Measurements from ENCODE around the gene NUDT15. TPM values are rescaled to one million over a fixed set of nuclear protein-coding genes. Genes with fewer than 3 reads are reported as not detected.

Gene NUDT15
- total and polyA plus RNA-seq, 2 donors from 2014 or later: 11.9 to 19.7 TPM

GRCh38 chr13:48014359-48014758, 23.2 kb upstream of the NUDT15 start:
- no peak overlapping the region for H3K9ac ChIP-seq (ENCODE audit: low read length in 3 of 3)
- no peak overlapping the region for H3K27ac ChIP-seq (ENCODE audit: low read depth in 2 of 2, low read length in 2 of 2)
- H3K4me3 ChIP-seq (ENCODE audit: low read length in 3 of 3): no peak overlapping the region
- no peaks in the 10 kb centered on the region for H3K36me3 ChIP-seq (ENCODE audit: control insufficient read depth in 2 of 3, insufficient read depth in 3 of 3, low read length in 3 of 3)
- H3K9me3 ChIP-seq (ENCODE audit: control insufficient read depth in 2 of 3, insufficient read depth in 1 of 3, low read length in 3 of 3): no peaks in the 10 kb centered on the region
- intact Hi-C loops (cut with DNase I): no loop called here
- H3K27me3 ChIP-seq (ENCODE audit: control insufficient read depth, insufficient read depth, low read length): no peaks in the 10 kb centered on the region
- FAIRE-seq: no peak
- no peak for DNase-seq
- H3K4me1 ChIP-seq (ENCODE audit: control insufficient read depth in 2 of 3, insufficient read depth in 2 of 3, low read depth in 1 of 3, low read length in 3 of 3): no peaks in the 10 kb centered on the region
- TF ChIP-seq, protein P1, sequence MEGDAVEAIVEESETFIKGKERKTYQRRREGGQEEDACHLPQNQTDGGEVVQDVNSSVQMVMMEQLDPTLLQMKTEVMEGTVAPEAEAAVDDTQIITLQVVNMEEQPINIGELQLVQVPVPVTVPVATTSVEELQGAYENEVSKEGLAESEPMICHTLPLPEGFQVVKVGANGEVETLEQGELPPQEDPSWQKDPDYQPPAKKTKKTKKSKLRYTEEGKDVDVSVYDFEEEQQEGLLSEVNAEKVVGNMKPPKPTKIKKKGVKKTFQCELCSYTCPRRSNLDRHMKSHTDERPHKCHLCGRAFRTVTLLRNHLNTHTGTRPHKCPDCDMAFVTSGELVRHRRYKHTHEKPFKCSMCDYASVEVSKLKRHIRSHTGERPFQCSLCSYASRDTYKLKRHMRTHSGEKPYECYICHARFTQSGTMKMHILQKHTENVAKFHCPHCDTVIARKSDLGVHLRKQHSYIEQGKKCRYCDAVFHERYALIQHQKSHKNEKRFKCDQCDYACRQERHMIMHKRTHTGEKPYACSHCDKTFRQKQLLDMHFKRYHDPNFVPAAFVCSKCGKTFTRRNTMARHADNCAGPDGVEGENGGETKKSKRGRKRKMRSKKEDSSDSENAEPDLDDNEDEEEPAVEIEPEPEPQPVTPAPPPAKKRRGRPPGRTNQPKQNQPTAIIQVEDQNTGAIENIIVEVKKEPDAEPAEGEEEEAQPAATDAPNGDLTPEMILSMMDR (IDR thresholded peaks at IDR 0.05; ENCODE audit: borderline replicate concordance, extremely low read depth, insufficient read depth): no peak

DNA sequence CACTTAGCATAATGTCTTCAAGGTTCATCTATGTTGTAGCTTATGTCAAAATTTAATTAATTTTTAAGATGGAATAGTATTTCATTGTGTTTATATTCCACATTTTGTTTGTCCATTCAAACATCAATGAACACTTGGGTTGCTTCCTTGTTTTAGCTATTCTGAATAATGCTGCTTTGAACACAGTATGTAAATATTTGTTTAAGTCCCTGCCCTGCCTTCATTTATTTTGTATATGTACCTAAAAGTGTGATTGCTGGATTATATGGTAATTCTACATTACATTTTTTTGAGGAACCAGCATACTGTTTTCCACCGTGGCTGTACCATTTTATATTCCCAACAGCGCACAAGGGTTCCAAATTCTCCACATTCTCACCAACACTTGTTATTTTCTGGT, 18.9 kb upstream of the NUDT15 start:
- TF ChIP-seq, protein P1 (IDR thresholded peaks at IDR 0.05; ENCODE audit: borderline replicate concordance, extremely low read depth, insufficient read depth): no peak
- Histone ChIP-seq H3K9ac (ENCODE audit: low read length in 3 of 3) (no peak overlapping the region), H3K27me3 (ENCODE audit: control insufficient read depth, insufficient read depth, low read length) (no peaks in the 10 kb centered on the region), H3K9me3 (ENCODE audit: control insufficient read depth in 2 of 3, insufficient read depth in 1 of 3, low read length in 3 of 3) (no peaks in the 10 kb centered on the region), H3K27ac (ENCODE audit: low read depth in 2 of 2, low read length in 2 of 2) (no peak overlapping the region), H3K36me3 (ENCODE audit: control insufficient read depth in 2 of 3, insufficient read depth in 3 of 3, low read length in 3 of 3) (no peaks in the 10 kb centered on the region), H3K4me1 (ENCODE audit: control insufficient read depth in 2 of 3, insufficient read depth in 2 of 3, low read depth in 1 of 3, low read length in 3 of 3) (no peaks in the 10 kb centered on the region), H3K4me3 (ENCODE audit: low read length in 3 of 3) (no peak overlapping the region)
- FAIRE-seq: no peak
- DNase-seq: no peak
- intact Hi-C loops (cut with DNase I): no loop called here

- Histone ChIP-seq H3K9ac (ENCODE audit: low read length in 3 of 3) (no peak overlapping the region), H3K4me3 (ENCODE audit: low read length in 3 of 3) (no peak overlapping the region), H3K9me3 (ENCODE audit: control insufficient read depth in 2 of 3, insufficient read depth in 1 of 3, low read length in 3 of 3) (no peaks in the 10 kb centered on the region), H3K36me3 (ENCODE audit: control insufficient read depth in 2 of 3, insufficient read depth in 3 of 3, low read length in 3 of 3) (no peaks in the 10 kb centered on the region), H3K27me3 (ENCODE audit: control insufficient read depth, insufficient read depth, low read length) (no peaks in the 10 kb centered on the region), H3K27ac (ENCODE audit: low read depth in 2 of 2, low read length in 2 of 2) (no peak overlapping the region), H3K4me1 (ENCODE audit: control insufficient read depth in 2 of 3, insufficient read depth in 2 of 3, low read depth in 1 of 3, low read length in 3 of 3) (no peaks in the 10 kb centered on the region)
- intact Hi-C loops (cut with DNase I): no loop called here
- FAIRE-seq (no peak), DNase-seq (no peak)
- TF ChIP-seq, protein P1 (IDR thresholded peaks at IDR 0.05; ENCODE audit: borderline replicate concordance, extremely low read depth, insufficient read depth): no peak
These were observed 17.7 kb upstream of the NUDT15 start for GRCh38 chr13:48019796-48020195.

DNA sequence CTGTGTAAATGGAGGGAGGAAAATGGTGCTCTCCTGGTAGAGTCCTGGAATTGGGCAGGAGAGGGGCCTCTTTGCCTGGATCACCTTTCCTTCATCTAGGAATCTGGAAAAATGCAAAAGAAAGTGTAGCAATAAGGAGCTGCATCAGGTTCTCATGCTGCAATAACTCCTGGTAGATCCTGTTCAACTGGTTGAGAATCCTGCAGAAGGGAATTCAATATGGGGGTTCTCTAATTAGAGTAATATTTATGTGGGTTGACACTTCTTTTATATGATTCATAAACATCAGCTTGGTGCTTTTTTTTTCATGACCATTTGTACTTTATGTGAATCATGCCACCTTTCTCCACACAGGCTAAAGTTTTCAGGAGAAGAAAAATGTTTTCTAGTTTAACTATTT, 9.5 kb upstream of the NUDT15 start:
- H3K4me3 ChIP-seq (ENCODE audit: low read length in 3 of 3): no peak overlapping the region
- no peaks in the 10 kb centered on the region for H3K4me1 ChIP-seq (ENCODE audit: control insufficient read depth in 2 of 3, insufficient read depth in 2 of 3, low read depth in 1 of 3, low read length in 3 of 3)
- no peak overlapping the region for H3K9ac ChIP-seq (ENCODE audit: low read length in 3 of 3)
- H3K9me3 ChIP-seq (ENCODE audit: control insufficient read depth in 2 of 3, insufficient read depth in 1 of 3, low read length in 3 of 3): peaks cover 0 to 1% (median 0%) of the 10 kb centered on the region in 3 donors
- no peaks in the 10 kb centered on the region for H3K36me3 ChIP-seq (ENCODE audit: control insufficient read depth in 2 of 3, insufficient read depth in 3 of 3, low read length in 3 of 3)
- intact Hi-C loops (cut with DNase I): no loop called here
- TF ChIP-seq, protein P1 (IDR thresholded peaks at IDR 0.05; ENCODE audit: borderline replicate concordance, extremely low read depth, insufficient read depth): no peak
- DNase-seq: no peak
- no peak overlapping the region for H3K27ac ChIP-seq (ENCODE audit: low read depth in 2 of 2, low read length in 2 of 2)
- H3K27me3 ChIP-seq (ENCODE audit: control insufficient read depth, insufficient read depth, low read length): no peaks in the 10 kb centered on the region
- FAIRE-seq: no peak
